Lower leg skin (tissue), 3 donors: Measurements from ENCODE around the gene KRT6B.

Experiments
- CTCF ChIP-seq, 3 donors: fragments of 450-650 bp; IDR thresholded peaks; one replicate each; pipeline ENCODE4 v1.5.1; 2016; ENCODE audit warnings: antibody characterized with exemption in 3 of 3, mild to moderate bottlenecking in 3 of 3, moderate library complexity in 2 of 3
- POLR2A ChIP-seq, 2 donors: fragments of 450-650 bp; IDR thresholded peaks; one replicate each; pipeline ENCODE4 v1.6.1; 2016 to 2017; ENCODE audit warnings: antibody characterized with exemption in 2 of 2, mild to moderate bottlenecking in 1 of 2, moderate library complexity in 1 of 2

- no peak for TF ChIP-seq POLR2A (IDR thresholded peaks at IDR 0.05)
- TF ChIP-seq CTCF (IDR thresholded peaks at IDR 0.05) = no peak
Observed at GRCh38 chr12:52501490-52501889, 49.5 kb upstream of the KRT6B start.
